ENCODE measurements around the gene CLUH.

DNA sequence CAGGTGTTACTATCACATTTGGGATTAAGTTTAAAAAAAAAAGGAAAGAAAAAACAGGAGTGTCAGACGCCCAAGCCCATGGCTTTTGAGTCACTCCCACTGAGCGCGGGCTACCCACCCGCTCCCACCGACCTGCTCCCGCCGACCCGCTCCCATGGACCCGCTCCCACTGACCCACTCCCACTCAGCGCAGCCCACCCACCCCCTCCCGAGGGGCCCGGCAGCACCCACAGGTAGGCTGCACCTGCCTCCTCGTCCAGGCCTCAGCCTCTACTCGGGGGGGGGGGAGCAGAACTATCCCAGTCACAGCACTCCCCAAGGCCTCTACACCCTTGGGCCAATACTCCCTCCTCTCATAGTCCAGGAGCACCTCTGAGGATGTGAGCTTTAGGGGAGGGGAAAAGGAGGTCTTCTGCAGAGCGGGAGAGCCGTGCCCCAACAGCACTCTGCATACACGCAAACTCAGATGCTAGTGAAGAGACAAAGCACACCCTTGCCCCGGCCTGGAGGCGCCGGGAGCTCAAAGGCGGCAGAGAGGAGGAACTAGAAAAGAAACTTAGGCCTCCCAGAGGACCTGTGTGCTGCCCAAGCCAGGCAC is 2.9 kb downstream of the CLUH start:
- TF ChIP-seq EZH2 (IDR thresholded peaks at IDR 0.05; ENCODE audit: borderline replicate concordance), result no peak
- TF ChIP-seq, protein P1, sequence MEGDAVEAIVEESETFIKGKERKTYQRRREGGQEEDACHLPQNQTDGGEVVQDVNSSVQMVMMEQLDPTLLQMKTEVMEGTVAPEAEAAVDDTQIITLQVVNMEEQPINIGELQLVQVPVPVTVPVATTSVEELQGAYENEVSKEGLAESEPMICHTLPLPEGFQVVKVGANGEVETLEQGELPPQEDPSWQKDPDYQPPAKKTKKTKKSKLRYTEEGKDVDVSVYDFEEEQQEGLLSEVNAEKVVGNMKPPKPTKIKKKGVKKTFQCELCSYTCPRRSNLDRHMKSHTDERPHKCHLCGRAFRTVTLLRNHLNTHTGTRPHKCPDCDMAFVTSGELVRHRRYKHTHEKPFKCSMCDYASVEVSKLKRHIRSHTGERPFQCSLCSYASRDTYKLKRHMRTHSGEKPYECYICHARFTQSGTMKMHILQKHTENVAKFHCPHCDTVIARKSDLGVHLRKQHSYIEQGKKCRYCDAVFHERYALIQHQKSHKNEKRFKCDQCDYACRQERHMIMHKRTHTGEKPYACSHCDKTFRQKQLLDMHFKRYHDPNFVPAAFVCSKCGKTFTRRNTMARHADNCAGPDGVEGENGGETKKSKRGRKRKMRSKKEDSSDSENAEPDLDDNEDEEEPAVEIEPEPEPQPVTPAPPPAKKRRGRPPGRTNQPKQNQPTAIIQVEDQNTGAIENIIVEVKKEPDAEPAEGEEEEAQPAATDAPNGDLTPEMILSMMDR (IDR thresholded peaks at IDR 0.05; ENCODE audit: poor library complexity), result no peak
- no peak for TF ChIP-seq EZH2phosphoT487 (IDR thresholded peaks at IDR 0.05; ENCODE audit: low read depth, severe bottlenecking, unreplicated experiment)
